HG02973 (cell line): ENCODE results near the gene TNFRSF8.

Source experiments
- ATAC-seq: cut with Tn5 transposase; IDR thresholded peaks from one replicate; pipeline ENCODE4 v1.9.1; 2021; ENCODE audit warnings: moderate library complexity; ENCODE audit not compliant: unreplicated experiment

TNFRSF8 gene

GRCh38 chr1:12059722-12060464 is 3.2 kb upstream of the TNFRSF8 start:
- ATAC-seq = no peak

GRCh38 chr1:12060500-12060899 is 2.6 kb upstream of the TNFRSF8 start:
- no peak for ATAC-seq

- no peak for ATAC-seq
Measured at GRCh38 chr1:12064073-12064969, 1.2 kb downstream of the TNFRSF8 start.

GRCh38 chr1:12065872-12066271 is 2.8 kb downstream of the TNFRSF8 start:
- no peak for ATAC-seq

GRCh38 chr1:12067900-12068821 is 5.1 kb downstream of the TNFRSF8 start:
- ATAC-seq = peak; percentile 37

- no peak for ATAC-seq
Measured at GRCh38 chr1:12069623-12070244, 6.6 kb downstream of the TNFRSF8 start.

- ATAC-seq = no peak
Measured at GRCh38 chr1:12071892-12072291, 8.8 kb downstream of the TNFRSF8 start.

GRCh38 chr1:12072741-12073140 is 9.6 kb downstream of the TNFRSF8 start:
- no peak for ATAC-seq

GRCh38 chr1:12073796-12074195 is 10.7 kb downstream of the TNFRSF8 start:
- no peak for ATAC-seq

- no peak for ATAC-seq
Measured at GRCh38 chr1:12075195-12076114, 12.4 kb downstream of the TNFRSF8 start.

- no peak for ATAC-seq
Measured at GRCh38 chr1:12076425-12077005, 13.4 kb downstream of the TNFRSF8 start.

- no peak for ATAC-seq
Measured at GRCh38 chr1:12078575-12078937, 15.5 kb downstream of the TNFRSF8 start.

GRCh38 chr1:12078938-12079861 is 16.1 kb downstream of the TNFRSF8 start:
- ATAC-seq = peak; percentile 51

GRCh38 chr1:12080156-12080555 is 17.1 kb downstream of the TNFRSF8 start:
- ATAC-seq = no peak

GRCh38 chr1:12080773-12081556 is 17.9 kb downstream of the TNFRSF8 start:
- ATAC-seq = no peak

- no peak for ATAC-seq
Measured at GRCh38 chr1:12081648-12082396, 18.7 kb downstream of the TNFRSF8 start.

- no peak for ATAC-seq
Measured at GRCh38 chr1:12082988-12083387, 19.9 kb downstream of the TNFRSF8 start.
